GM18526 (cell line): ENCODE measurements around the gene TLL2.

Source experiments
- POLR2A ChIP-seq: IDR thresholded peaks from 3 replicates; pipeline ENCODE4 v1.6.1; 2011; ENCODE audit not compliant: insufficient read length; ENCODE audit errors: extremely low read depth

TLL2 gene

DNA sequence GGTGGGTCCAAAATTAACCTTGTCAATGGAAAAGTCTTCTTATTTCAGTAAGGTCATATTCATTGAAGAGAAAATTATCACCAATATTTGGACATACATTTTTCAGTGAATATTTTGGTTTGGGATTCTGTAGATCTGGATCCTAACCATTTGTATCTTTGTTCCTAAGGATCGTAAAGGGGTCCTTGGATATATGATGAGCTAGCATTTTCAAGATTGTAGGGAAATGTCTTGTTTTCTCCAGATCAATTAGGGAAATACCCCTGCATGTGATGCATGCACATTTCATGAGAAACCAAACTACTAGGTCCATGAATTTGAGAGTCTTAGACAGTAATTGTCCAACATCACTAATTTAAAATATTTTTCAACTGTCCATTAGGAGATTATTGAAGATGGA is 191.5 kb downstream of the TLL2 start:
- no peak for TF ChIP-seq POLR2A

DNA sequence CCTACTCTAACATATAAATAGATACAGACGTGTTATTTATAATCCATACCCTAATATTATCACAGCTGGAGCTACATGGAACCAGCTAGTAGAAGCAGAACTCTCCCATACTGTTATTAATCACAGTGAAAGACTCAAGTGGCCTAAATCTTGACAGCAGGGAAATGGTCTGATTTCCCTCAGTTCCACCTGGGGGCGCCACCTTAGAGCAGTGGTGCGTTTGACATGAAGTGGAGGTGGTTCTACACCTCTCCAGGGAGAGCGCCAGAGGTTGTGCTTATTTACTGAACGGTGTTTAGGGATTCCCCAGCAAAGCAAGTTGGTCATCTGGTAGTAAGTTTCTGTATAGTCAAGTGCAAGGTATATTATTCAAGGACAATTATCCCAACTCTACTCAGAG is 191.9 kb downstream of the TLL2 start:
- TF ChIP-seq POLR2A, result no peak

DNA sequence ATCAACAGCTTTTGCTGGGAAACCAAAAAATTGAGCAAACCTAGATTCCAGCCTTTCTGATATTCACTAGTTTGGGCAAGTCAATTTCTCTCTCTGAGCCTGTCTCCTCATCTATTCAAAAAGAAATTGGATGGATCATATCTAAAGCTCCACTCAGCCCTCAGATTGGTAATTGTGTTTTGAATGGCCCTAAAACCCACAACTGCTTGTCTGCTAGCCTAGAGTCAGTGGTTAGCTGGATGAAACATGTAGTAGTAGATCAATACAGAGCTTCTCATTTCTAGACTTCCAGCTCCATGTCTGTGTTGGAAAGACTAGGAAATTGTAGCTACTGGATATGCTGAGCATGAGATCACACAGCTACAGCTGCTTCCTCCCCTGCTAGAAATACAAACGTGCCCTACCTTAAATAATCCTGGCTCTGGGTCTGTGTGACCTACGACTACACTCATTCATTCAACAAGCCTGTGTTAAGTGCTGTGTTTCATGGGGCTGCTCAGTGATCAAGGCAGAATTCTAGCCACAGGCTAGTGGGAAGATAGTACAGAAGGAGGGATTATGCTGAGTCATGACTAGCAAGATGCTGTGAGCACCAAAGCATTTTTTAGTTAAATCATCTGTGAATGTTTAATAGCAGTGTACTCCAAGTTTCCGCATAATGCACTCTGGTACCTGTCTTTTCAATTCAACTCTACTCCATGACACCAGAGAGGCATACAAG is 193.8 kb downstream of the TLL2 start:
- no peak for TF ChIP-seq POLR2A

DNA sequence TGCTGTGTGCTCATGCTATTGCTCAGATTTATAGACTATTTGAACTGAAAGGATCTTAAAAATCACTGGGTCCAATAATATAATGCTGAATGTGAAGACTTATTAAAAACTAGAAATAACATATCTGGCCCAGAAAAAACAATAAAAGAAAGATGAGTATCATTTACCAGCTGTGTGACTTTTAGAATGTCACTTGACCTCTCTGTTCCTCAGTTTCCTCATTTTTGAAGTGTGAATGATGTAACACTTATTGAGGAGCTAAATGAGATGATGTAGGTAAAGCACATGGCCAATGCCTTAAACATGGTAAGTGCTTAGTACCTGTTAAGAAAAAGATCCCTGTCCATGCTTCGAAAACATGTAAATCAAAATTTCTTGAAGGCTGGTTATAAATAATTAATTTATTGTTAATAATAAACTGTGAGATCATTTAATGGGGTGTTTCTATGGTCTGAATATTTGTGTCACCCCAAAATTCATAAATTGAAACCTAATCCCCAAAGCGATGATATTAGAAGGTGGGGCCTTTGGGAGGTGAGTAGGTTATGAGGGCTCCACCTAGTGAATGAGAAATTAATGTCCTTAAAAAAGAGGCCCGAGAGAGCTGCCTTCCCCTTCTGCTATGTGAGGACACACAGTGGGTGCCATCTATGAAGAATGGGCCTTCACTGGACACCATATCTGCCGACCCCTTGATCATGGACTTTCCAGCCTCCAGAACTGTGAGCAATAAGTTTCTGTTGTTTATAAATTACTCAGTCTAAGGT is 196.5 kb downstream of the TLL2 start:
- TF ChIP-seq POLR2A, result no peak
